GM19035 (cell line): ENCODE data around the gene MTMR4.
"Not testable (repeated sequence)": the region's sequence is repeated elsewhere in the genome, so short reads cannot be mapped to it uniquely, and the experiment has no call there.

Experiments used
- ATAC-seq: cut with Tn5 transposase; IDR thresholded peaks from one replicate; pipeline ENCODE4 v1.9.1; 2021; ENCODE audit not compliant: unreplicated experiment

Gene MTMR4

DNA sequence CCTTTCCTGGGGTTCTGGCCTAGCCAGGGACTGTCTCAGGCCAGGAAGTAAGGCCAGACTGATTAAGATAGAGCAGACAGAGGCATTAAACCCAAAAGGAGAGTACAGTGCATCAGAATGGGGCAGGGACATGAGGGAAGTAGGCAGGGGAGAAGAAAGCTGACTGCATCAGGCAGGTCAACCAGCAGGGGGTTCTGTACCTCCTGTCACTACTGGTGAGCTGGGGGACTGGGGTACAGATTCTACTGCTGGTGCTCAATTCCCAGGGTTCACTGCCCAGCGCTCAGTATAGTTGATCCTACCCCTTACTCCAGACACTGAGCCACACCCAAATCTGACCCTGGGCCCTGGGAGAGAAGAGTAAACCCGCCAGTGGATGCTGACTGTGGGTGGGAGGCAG is 12.9 kb upstream of the MTMR4 start:
- no peak for ATAC-seq

DNA sequence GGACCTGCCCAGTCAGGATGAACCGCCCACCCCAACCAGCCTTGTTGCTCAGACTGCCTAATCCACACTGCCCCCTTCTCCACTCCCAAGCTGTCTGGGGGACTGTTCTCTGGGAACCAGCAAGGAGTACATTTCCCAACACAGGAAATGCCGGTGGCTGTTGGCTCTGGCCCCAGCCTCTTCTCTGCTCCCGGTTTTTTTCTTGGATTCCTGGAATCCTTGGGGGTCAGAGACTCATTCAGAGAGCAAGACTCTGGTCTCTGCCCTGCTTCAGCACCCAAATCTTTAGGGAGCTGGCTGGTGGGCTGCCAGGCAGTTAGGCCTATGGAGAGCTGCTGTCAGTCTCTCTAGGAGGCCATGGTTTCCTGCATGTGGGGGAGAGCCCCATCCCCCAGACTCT is 10.8 kb upstream of the MTMR4 start:
- no peak for ATAC-seq

DNA sequence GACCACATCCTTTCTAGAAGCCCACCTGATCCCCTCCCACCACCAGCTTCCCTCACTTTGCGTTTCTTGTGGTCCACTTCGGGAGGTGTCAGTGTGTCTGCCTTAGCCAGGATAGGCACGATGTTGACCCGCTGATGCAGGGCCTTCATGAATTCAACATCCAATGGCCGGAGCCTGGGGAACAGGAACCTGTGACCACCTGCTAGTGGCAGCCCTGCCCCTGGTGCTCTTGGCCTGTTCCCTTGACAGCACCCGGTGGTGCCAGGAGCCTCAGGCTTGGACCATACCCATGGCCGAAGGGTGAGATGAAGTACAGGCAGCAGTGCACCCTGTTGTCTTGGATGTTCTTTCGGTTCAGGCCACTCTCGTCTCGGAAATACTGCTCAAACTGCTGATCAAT is 7.2 kb upstream of the MTMR4 start:
- ATAC-seq: no peak

DNA sequence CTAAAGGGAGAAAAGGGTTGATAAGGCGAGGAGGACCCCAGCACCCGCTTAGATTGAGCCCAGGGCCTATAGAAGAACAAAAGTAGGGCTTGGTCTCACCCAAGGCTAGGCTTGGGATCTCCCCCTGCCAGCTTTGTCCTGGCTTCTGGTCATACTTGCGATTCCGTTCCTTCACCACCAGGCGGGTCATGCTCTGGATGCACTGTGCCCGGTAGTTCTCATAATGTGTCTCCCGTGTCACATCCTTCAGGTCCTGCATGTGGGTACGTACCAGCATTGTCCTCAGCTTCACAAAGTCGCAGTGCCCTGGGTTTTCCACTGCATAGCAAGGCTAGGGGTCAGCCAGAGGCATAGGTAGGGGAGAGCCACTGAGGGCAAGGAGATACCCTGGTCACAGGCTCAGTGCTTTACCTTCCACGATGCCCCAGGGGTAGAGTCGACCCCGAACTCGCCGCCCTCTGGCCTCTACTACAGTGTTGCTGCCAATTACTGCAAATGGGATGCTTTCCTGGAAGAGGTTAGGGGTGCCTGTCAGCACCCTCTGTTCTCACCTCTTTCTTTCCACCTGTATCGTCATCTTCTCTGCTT is 6.5 kb upstream of the MTMR4 start:
- no peak for ATAC-seq

DNA sequence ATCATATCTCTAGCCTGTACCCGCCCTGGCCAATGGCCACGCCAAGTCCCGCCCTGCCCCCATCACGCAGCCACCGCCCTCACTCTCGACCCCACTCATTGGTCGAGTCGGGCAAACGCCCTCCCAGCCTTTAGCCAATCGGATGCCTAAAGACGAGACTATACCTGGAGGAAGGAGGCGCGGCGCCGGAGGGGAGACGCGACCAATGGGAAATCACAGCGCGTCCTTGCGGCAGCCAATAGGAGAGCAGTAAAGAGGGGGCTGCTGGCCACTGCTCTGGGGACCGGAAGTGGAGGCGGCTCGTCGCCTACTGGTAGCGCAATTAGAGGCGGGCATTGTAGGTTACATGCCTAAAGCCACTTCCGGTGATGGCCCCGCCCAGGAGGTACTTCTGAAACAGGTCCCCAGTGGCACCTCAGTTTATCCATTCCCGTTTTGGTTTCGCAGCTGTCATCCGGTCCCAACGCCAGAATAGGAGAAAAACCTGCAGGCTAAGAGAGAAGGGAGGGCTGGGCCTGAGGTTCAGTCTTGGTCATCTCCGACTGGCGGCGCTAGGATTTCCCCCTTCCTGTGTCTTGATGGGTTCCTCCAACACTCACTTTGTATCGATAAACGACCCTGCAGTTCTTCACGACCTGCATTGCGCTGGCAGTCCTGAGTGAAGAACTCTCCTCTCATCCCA is 3.6 kb upstream of the MTMR4 start:
- ATAC-seq: peak; percentile 86

DNA sequence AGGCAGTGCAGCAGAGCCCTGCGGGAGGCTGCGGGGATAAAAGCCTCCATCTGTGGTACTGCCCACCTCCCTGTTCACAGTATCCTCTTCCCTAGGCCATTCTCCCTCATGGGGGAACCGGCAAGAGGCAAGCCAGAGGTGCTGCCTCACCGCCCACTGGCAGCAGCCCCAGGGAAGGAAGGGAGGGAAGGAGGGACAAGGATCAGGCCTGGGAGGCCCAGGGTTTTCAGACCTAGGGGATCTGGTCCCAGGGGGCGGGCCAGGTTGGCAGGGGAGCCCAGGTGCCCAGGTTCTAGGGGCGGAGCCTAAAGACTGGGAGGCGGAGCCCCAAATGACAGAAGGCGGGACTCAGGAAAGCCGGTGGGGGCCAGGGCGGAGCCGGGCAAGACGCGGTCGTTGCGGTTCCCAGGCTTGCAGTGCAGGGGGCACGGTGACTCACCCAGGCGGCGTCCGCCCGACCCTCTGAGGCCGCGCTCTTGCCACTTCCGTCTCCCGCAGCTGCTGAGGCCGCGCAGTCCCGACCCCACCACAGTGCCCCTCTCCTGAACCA is 3.0 kb upstream of the MTMR4 start:
- ATAC-seq: no peak

DNA sequence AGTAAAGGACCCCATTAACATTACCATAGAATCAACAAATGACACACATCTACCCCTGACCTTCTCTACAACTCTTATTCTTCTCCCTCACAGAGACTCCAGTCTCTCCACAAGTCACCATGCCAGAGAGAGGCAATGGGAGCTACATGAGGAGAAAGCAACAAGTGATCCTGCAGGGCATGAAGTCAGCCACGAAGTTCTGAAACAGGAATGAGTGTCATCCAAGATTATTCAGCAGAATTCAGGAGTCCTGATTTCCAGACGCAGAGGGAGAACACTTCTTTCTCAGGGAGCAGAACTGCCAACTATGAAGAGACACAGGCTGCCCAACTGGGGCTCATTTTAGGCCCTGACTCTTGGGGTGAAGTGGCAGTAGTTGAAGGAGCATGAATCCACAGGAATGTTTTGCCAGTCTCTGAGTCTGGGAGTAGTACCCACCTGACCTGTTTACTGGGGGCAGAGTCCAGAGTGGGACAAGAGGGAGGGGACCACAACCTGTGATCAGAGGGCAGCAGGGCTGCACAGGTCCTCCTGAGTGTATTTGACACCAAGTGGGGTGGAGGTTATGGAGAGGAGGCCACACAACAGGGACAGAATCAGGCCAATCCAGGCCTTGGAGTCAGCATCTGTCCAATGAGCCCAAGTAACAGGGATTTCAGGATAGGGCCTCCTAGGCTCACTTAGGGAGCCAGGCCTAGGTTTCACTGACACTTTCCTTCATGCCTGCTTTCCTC is 2.4 kb upstream of the MTMR4 start:
- ATAC-seq: no peak

DNA sequence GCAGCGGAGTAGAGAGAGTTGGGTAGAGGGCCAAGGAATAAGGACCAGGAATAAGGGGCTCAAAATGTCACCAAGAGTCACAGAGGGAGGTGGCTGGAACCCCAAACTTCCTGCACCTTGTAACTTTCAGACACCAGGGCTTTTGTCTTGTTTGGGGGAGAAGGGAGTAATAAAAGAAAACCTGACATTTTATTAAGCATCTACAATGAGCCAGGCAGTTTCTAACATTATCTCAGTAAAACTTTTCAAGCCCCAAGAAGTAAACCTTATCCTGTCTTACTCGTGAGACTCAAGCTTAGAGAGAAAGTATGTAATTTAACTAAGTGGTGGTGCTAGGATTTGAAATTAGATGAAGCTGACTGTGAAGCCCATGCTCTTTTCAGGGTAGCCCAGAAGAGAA is 848 bp upstream of the MTMR4 start:
- no peak for ATAC-seq

DNA sequence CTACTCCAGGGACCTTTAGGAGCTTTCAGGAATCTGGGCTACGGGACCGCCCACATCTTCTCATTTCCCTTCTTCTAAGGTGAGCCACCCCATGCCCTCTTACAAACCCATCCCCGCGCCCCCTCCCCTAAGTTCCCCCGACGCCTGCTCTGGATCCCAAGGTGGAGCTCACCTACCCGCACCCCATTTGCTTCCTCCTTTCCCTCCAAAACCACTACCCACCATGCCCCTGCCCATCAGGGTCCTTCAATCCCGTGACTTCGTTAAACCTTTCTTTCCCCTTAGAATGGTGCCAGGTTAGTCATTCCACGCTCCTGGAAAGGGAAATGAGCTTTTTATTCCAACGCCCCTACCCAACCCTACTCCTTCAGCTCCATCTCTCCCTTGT is 326 bp upstream of the MTMR4 start:
- no peak for ATAC-seq

DNA sequence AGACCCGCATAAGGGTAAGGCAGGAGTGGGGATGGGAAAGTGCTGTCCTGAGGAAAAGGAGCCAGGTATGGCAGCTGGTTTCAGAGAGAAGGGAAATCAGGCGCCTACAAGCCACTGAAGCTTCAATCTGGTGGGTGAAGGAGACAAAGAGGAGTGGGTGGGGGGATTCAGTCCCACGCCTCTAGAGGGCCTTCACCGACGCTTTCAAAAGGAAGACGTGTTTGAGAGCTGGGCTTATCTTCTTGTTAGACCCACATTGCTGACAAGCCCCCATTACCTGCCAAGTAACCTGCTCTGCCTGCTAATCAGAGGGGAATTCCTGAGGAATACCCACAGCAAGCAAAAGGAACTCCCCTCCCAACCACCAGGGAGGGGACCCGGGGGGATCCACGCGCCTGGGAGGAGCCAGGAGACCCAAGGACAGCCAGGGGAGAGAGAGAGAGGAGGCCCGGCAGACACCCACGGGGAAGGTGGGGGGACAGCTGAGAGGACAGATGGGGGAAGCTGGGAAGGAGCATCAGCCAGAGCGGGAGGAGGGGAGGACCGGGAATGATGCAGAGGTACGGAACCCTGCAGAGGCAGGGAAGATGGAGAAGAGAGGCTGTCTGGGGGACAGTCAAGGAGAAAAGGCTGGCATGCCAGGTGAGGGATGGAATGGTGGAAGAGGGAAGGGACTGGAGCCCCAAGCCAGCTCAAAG is 1.0 kb downstream of the MTMR4 start:
- ATAC-seq: no peak

DNA sequence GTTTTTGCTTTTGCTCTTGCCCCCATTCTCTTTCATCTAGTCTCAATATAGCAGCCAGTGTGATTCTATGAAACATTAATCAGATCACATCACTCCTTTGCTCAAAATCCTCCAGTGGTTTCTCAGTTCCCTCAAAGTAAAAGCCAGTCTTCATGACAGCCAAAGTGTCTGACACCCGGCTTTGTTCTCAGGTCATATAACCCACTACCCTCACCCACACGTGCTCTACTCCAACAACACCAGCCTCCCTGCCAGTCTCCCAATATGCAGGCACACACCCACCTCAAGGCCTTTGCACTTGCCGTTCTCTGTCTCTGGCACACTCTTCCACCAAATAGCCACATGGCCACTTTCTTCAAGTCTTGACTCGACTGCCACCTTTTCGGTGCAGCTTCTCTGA is 4.4 kb downstream of the MTMR4 start:
- no peak for ATAC-seq

DNA sequence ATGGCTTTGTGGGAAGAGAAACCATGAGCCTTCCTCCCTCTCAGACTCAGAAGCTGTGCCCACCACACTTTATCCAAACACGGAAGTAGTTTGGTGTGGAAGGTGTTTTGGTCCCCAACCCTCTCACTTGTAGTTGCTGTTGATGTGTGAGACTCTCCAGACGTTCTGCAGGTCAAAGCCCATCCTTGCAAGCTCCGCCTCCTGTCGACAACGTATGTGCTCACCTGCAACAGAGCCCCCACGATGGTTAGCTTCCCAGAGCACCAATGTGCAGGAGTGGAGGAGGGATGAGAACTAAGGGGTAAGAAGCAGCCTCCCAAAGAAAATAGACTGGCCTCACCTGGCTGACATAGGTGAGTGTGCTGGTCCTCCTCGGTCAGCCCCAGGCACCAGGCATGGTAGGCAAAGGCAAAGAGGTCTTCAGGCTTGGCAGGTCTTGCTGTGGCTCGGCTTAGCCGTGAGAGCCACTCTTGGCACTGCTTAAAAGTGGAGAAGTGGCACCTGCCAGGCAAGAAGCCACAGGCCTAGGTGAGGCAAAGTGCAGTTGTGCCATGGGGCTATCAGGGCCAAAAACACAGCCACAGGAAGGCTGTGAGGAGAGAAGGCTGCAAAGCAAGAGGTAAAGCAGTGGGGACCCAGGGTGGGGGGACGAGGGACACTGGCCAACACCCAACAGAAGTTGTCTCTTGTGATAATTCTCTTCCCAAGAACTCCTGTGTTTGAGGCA is 5.9 kb downstream of the MTMR4 start:
- ATAC-seq: no peak

DNA sequence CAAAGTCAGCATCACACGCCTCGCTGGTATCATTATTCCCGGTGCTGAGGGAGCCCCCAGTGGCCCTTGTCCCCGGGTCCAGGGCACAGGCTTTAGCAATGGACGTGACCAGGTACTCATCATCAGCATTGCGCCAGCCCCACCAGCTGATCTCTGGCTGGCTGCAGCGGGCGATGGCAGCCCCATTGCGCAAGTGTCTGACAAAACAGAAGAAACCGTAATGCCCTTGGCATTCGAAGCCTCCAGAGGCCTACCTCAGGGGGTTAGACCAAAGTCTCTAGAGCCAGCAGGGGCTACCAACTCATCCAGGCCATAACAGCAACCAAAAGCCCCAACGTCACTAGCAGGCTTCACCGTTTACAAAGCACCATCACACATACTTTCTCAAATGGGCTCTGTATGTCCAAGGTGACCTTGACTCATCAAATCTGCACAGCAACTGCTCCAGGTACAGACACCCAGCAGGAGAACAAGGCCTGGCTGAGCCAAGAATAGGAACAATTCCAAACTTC is 7.3 kb downstream of the MTMR4 start:
- no peak for ATAC-seq

DNA sequence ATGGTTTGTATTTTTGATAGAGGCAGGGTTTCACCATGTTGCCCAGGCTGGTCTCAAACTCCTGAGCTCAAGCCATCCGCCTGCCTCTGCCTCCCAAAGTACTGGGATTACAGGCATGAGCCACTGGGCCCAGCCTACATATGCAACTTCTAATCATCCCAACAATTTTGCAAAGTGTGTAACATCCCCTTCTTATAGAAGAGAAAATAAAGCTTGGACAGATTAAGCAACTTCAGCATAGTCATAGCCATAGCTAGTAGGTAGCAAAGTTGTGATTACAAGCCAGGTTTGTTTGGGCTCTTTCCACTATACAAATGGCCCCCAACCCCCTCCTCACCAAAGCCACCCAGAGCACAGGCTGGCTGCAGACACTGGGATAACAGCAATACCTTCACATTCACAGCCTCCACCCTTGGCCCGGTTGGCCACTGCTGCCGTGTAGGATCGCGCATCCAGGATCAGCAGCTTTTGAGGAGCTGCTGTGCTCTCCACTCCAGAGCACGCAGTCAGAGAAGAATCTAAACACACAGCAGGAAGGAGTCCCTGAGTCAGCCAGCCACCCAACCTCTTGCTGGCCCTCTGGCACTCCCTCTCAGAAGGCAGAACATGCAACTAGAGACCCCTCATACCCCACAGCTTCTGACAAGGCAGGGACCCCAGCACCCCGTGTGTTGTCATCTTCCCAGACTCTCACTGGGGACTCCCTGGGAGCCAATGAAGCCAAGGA is 7.9 kb downstream of the MTMR4 start:
- ATAC-seq: no peak

DNA sequence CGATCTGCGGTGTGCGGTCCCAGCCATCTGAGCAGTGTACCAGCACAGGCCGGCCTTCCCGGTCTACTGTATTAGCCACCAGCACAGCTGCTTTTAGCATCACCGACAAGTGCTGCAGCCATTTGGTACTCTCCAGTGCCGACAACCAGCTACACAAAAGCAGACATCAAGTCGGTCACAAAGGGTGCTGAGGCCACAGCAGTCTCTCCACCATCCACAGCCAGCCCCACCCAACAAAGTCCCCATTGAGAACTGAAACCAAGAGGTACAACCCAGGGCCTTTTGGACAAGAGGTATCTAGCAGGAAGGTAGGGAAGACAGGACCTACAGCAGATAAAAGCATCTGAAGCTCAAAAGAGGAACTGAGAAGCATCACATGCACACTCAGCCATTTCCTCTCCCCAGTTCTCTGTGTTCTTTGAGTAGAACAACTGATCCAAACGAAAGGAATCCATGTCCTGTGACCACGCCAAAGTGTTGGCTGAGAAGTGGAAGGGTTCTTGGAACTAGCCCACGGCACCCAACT is 9.5 kb downstream of the MTMR4 start:
- ATAC-seq: peak; percentile 90

DNA sequence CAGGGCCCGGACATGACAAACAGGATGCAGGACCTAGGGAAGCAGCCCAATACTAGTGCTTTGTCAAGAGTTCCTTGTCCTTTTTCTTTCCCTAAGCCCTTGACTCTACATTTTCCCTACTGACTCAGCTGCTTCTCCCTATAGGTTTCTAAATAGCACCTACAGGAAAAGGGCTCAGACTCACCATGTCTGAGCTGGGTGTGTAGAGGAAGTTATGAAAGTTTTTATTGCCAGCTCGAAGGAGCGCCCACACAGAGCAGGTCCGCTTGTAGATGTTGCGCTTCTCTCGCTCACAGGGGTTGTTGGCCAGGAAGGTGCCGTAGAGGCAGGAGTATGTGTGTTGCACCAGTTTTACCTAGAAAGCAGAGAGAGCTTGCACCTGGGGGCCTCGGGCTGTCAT is 10.6 kb downstream of the MTMR4 start:
- ATAC-seq: no peak

DNA sequence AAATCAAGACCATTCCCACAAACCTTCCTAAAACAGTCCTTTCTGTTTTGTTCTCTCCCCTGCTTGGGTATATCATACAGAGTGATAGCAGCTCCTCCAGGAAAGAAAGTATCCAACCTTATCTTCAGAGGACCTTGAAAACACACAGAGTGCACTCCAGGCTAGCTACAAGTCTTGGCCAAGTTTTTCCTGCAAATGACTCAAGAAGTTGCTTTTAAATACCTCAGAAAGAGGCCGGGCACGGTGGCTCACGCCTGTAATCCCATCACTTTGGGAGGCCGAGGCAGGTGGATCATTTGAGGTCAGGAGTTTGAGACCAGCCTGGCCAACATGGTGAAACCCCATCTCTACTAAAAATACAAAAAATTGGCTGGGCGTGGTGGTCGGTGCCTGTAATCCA is 11.3 kb downstream of the MTMR4 start:
- not testable (repeated sequence) for ATAC-seq

DNA sequence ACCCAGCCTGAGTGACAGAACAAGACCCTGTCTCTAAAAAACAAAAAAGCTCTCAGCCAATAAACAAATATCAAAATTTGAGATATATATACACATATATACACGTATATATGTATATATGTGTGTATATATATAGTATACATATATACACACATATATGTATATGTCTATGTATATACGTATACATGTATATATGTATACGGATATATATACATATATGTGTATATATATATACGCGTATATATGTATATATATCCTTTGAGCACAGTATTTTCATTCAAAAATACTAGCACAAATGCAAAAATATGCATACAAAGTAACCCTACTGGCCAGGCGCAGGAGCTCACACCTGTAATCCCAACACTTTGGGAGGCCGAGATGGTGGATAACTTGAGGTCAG is 13.0 kb downstream of the MTMR4 start:
- ATAC-seq: no peak

DNA sequence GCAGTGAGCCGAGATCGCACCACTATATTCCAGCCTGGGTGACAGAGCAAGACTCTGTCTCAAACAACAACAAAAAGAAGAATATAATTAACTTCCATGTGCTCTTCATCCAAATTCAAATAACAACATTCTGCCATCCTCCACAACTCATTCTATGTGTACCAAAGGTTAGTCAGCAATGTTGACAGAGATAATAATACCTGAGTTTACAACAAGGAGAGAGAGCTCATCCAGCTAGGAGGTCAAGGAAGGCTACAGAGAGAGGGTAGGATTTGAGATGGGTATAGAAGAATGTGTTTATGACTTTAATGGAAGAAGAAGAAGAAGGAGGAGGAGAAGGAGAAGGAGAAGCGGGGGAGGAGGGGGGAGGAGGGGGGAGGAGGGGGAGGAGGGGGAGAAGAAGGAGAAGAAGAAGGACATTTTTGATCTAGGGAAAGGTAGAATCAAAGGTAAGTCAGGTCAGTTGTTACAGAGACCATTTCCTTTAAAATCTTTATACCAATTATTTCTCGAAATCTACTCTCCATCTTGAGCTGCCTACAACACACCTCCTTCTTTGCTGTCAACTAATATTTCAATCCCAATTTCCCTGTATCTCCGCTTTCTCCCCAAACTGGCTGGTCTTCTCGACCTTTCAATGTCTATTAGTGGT is 16.1 kb downstream of the MTMR4 start:
- ATAC-seq: no peak
